ENCODE data around the gene XPC. TPM values are rescaled to one million over a fixed set of nuclear protein-coding genes. Genes with fewer than 3 reads are reported as not detected.

Gene XPC
- total RNA-seq, 3 donors from 2014 or later (not counting 1 experiment from before 2014, with no cell fraction given), result 45.5 to 62.1 (median 50.0) TPM

DNA sequence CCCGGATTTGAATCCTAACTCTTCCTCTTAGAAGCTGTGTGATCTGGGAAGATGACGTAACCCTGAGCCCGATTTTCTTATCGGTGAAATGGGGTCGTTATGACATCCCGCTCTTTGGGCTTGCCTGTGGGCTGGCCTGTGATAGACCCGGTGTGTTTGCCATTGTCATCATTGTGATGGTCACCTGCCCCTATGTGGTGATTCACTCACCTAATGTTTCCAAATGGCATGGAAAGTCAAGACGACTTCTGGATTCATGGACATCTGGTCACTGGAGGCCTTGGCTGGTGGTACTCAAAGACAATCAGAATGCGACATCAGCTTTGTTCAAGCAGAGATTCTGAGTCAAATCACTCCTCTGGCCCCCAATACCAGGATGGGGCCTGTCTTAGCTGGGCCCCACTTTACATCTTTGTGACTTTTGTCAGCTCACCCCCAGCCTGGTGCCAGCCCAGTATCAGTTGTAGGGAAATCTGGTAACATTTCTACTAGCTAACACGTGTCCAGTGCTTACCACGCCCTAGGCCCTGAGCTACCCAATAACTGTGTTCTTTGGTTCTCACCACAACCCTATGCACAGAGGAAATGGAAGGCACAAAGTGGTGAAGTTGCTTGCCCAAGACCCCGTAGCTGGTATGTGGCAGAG is 50.8 kb downstream of the XPC start:
- intact Hi-C loops (cut with micrococcal nuclease), result no loop called here
- Histone ChIP-seq H3K4me1 (ENCODE audit: control insufficient read depth, insufficient read depth, low read length) (peaks cover 39% of the 10 kb centered on the region), H3K27me3 (ENCODE audit: control insufficient read depth, insufficient read depth, low read length) (no peaks in the 10 kb centered on the region), H3K36me3 (ENCODE audit: control insufficient read depth, insufficient read depth, low read length) (peaks cover 41% of the 10 kb centered on the region), H3K27ac (ENCODE audit: low read length) (no peak overlapping the region), H3K4me3 (ENCODE audit: low read length) (no peak overlapping the region), H3K9me3 (ENCODE audit: control insufficient read depth, insufficient read depth, low read length) (no peaks in the 10 kb centered on the region)
- peak overlapping the region; percentile 65 to 78 for H3K27ac Mint-ChIP-seq
- peaks cover 16% of the 10 kb centered on the region for H3K36me3 Mint-ChIP-seq
- ATAC-seq (no peak), DNase-seq (no peak)
- TF ChIP-seq, protein P1, sequence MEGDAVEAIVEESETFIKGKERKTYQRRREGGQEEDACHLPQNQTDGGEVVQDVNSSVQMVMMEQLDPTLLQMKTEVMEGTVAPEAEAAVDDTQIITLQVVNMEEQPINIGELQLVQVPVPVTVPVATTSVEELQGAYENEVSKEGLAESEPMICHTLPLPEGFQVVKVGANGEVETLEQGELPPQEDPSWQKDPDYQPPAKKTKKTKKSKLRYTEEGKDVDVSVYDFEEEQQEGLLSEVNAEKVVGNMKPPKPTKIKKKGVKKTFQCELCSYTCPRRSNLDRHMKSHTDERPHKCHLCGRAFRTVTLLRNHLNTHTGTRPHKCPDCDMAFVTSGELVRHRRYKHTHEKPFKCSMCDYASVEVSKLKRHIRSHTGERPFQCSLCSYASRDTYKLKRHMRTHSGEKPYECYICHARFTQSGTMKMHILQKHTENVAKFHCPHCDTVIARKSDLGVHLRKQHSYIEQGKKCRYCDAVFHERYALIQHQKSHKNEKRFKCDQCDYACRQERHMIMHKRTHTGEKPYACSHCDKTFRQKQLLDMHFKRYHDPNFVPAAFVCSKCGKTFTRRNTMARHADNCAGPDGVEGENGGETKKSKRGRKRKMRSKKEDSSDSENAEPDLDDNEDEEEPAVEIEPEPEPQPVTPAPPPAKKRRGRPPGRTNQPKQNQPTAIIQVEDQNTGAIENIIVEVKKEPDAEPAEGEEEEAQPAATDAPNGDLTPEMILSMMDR (IDR thresholded peaks at IDR 0.05), result no peak
- no peaks in the 10 kb centered on the region for H3K27me3 Mint-ChIP-seq (ENCODE audit: low read depth in 2 of 2)
- WGBS (ENCODE audit: insufficient coverage), result 86% methylated on average over 12 of the region's 12 CpGs
- peaks cover 44 to 54% of the 10 kb centered on the region in 2 donors for H3K4me1 Mint-ChIP-seq
- peak overlapping the region; percentile 28 for H3K4me3 Mint-ChIP-seq
- no peaks in the 10 kb centered on the region for H3K9me3 Mint-ChIP-seq

DNA sequence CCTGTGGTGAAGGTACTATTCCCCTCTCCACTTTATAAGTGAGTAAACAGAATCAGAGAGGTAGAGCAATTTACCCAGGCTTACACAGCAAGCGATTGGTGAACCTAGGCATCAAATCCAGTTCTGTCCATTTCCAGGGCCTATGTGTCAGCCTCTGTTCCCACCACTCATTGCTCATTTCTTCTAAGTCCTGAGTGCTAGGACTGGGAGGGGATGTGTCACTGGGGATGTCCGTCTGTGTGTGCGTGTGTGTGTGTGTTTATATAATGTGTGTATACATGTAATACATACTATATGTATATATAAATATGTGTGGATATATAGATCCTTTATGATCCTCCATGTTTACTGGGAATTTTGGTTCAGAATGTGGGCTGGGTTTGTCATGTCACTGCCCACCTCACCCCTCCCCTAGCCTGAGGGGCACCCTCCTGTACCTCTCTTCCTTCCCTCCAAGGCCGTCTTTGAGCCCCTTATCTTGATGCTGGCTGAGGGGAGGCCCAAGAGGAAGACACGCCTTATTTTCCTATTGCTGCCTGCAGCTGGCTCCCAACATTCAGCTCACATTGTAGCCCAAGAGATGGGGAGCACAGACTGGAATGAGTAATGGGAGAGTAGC is 51.4 kb downstream of the XPC start:
- peaks cover 35% of the 10 kb centered on the region for H3K36me3 ChIP-seq (ENCODE audit: control insufficient read depth, insufficient read depth, low read length)
- no peaks in the 10 kb centered on the region for H3K9me3 ChIP-seq (ENCODE audit: control insufficient read depth, insufficient read depth, low read length)
- Mint-ChIP-seq H3K27me3 (ENCODE audit: low read depth in 2 of 2) (no peaks in the 10 kb centered on the region), H3K4me1 (peaks cover 44 to 60% of the 10 kb centered on the region in 2 donors), H3K9me3 (no peaks in the 10 kb centered on the region), H3K27ac (peak overlapping the region; percentile 92 to 93), H3K36me3 (peaks cover 16% of the 10 kb centered on the region), H3K4me3 (peak overlapping the region; percentile 73)
- H3K27ac ChIP-seq (ENCODE audit: low read length), result no peak overlapping the region
- WGBS (ENCODE audit: insufficient coverage), result 100% methylated on average over 2 of the region's 5 CpGs
- H3K27me3 ChIP-seq (ENCODE audit: control insufficient read depth, insufficient read depth, low read length), result no peaks in the 10 kb centered on the region
- no peak for DNase-seq
- H3K4me1 ChIP-seq (ENCODE audit: control insufficient read depth, insufficient read depth, low read length), result peaks cover 39% of the 10 kb centered on the region
- TF ChIP-seq, protein P1 (IDR thresholded peaks at IDR 0.05), result no peak
- no peak overlapping the region for H3K4me3 ChIP-seq (ENCODE audit: low read length)
- intact Hi-C loops (cut with micrococcal nuclease), result no loop called here
- ATAC-seq, result no peak

DNA sequence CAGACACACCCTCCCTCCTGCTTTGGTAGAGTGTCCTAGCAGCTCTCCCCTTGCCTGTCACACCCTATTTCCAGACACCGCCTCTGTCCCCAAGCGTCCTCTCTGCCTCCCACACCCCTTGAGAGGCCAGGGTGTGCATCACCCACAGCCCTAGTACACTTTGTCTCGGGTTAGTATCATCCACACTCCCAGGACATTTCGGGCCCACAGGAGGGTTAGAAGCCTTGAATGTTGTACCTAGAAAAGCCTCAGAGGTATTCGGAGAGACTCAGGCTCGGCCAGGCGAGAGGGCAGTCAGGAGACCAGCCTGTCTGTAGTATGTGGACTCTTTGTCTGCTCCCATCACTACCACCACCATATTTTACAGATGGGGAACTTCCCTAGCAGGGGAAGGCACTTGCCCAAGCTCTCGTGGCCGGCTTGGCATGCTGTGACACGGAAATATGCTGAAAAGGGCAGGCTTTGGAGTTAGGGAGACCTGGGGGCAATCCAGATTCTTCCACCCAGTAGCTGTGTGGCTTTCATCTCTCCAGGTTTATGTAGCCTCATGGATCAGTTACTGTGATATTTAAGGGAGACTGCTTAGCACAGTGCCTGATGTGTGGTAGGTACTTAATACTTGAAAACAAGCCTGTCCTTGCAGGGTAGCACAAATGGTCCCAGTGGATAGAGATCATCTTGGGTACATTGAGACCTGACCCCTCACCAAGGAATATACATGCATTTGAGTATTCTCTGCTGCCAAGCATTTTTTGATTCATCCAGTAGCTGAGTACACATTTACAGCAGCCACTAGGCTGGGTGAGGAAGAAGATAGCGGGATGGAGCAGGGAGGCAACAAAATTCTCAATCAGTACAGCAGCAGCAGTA is 52.1 kb downstream of the XPC start:
- ATAC-seq, result no peak
- Mint-ChIP-seq H3K4me3 (peak overlapping the region; percentile 96), H3K4me1 (peaks cover 44 to 60% of the 10 kb centered on the region in 2 donors), H3K27ac (peak overlapping the region; percentile 92 to 93), H3K36me3 (peaks cover 9% of the 10 kb centered on the region), H3K27me3 (ENCODE audit: low read depth in 2 of 2) (no peaks in the 10 kb centered on the region), H3K9me3 (no peaks in the 10 kb centered on the region)
- Histone ChIP-seq H3K27me3 (ENCODE audit: control insufficient read depth, insufficient read depth, low read length) (no peaks in the 10 kb centered on the region), H3K27ac (ENCODE audit: low read length) (no peak overlapping the region), H3K9me3 (ENCODE audit: control insufficient read depth, insufficient read depth, low read length) (no peaks in the 10 kb centered on the region), H3K36me3 (ENCODE audit: control insufficient read depth, insufficient read depth, low read length) (peaks cover 32% of the 10 kb centered on the region), H3K4me1 (ENCODE audit: control insufficient read depth, insufficient read depth, low read length) (peaks cover 39% of the 10 kb centered on the region), H3K4me3 (ENCODE audit: low read length) (peak overlapping the region; percentile 97)
- TF ChIP-seq, protein P1 (IDR thresholded peaks at IDR 0.05), result no peak
- intact Hi-C loops (cut with micrococcal nuclease), result no loop called here
- no peak for DNase-seq
- WGBS (ENCODE audit: insufficient coverage), result 75% methylated on average over 10 of the region's 11 CpGs

All from natural killer cell (primary cell).